Hematopoietic multipotent progenitor cell (in vitro differentiated cells): Measurements from ENCODE around the gene ABCD1. TPM values are rescaled to one million over a fixed set of nuclear protein-coding genes. Genes with fewer than 3 reads are reported as not detected.

Source experiments
- DNase-seq, 3 donors: peaks; one replicate each; pipeline ENCODE4 v3.0.0-alpha.2; 2011 to 2015; ENCODE audit warnings: low read depth in 2 of 3, low spot score in 2 of 3
- total RNA-seq: library from RNA; depleted of rRNA; stranded (reverse); fragments of >200 nt; gene quantifications from one replicate; pipeline ENCODE4 v1.2.3, GENCODE V29; 2012

The ABCD1 gene
- total RNA-seq, 1 donor = 17.2 TPM

- DNase-seq = no peak
Measured at GRCh38 chrX:153770601-153771414, 46.2 kb downstream of the ABCD1 start.

- no peak for DNase-seq
Measured at GRCh38 chrX:153771415-153772315, 47.0 kb downstream of the ABCD1 start.

DNA sequence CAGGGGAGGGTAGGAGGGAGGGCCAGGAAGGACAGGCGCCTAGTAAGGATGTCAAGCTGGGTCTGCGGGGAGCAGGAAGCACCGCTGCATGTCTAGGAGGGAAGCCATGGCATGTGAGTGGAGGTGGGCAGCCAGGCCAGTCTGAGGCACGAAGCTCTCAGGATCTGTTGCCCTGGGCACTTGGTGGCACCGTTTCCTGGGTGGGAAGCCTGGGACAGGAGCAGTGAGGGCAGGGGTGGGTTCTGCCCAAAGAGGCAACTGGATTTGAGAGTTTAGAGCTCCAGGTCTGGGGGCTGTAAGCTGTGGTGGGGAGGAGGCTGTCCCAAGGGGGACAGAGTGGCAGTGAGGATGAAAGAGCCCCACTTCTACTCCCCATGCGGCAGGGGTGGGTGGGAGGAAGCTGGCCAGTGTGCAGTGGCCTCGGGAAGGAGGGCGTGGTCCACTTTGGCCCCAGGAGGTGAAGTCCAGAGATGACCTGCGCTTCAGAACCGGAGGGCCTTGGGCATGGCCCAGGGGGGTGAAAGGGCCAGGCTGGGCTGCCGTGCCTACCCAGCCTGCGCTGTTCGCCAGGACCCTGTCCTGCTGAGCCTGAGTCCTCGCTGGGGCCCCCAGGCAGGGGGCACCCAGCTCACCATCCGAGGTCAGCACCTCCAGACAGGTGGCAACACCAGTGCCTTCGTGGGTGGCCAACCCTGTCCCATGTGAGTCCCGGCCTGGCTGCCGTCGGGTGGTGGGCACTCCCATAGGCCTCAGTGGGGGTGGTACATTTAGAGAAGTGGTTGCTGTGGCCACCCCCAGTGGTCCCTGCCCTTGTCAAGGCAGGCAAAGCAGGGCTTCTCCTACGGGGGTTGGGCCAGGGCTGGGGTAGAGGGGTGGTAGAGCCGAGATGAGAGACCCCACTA is 47.9 kb downstream of the ABCD1 start:
- no peak for DNase-seq

GRCh38 chrX:153773218-153773611 is 48.6 kb downstream of the ABCD1 start:
- DNase-seq = no peak

DNA sequence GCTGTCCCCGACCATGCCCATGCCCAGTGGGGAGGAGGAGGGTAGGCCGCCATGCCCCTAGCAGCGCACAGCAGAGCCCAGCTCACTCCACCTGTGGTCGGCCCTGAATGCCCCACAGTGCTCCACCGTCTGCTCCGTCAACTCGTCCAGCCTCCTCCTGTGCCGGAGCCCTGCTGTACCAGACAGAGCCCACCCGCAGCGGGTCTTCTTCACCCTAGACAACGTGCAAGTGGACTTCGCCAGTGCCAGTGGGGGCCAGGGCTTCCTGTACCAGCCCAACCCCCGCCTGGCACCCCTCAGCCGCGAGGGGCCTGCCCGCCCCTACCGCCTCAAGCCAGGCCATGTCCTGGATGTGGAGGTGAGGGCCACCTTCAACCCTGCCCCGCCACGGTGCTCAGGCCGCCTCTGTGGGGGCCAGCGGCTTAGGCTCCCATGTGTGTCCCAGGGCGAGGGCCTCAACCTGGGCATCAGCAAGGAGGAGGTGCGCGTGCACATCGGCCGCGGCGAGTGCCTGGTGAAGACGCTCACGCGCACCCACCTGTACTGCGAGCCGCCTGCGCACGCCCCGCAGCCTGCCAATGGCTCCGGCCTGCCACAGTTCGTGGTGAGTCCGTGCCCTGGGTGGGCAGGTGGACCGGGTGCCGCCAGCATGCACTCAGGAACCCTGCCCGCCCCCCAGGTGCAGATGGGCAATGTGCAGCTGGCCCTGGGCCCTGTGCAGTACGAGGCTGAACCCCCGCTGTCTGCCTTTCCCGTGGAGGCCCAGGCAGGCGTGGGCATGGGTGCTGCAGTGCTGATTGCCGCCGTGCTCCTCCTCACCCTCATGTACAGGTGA is 49.3 kb downstream of the ABCD1 start:
- no peak for DNase-seq

DNA sequence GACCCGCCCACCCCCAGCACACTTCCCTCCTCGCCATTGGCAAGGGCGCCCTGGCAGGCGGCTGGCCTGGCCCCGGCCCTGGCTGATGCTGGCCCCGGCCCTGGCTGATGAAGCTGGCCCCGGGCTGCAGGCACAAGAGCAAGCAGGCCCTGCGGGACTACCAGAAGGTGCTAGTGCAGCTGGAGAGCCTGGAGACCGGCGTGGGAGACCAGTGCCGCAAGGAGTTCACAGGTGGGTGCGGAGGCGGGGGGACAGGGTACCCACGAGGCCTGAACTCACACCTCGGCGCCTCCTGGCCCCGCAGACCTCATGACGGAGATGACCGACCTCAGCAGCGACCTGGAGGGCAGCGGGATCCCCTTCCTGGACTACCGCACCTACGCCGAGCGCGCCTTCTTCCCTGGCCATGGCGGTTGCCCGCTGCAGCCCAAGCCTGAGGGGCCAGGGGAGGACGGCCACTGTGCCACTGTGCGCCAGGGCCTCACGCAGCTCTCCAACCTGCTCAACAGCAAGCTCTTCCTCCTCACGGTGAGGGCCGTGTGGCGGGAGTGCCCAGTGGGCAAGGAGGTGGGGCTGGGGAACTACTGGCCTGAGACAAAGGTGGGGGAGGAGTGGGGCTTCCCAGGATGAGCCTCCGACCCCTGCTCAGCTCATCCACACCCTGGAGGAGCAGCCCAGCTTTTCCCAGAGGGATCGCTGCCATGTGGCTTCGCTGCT is 50.1 kb downstream of the ABCD1 start:
- DNase-seq = no peak

DNA sequence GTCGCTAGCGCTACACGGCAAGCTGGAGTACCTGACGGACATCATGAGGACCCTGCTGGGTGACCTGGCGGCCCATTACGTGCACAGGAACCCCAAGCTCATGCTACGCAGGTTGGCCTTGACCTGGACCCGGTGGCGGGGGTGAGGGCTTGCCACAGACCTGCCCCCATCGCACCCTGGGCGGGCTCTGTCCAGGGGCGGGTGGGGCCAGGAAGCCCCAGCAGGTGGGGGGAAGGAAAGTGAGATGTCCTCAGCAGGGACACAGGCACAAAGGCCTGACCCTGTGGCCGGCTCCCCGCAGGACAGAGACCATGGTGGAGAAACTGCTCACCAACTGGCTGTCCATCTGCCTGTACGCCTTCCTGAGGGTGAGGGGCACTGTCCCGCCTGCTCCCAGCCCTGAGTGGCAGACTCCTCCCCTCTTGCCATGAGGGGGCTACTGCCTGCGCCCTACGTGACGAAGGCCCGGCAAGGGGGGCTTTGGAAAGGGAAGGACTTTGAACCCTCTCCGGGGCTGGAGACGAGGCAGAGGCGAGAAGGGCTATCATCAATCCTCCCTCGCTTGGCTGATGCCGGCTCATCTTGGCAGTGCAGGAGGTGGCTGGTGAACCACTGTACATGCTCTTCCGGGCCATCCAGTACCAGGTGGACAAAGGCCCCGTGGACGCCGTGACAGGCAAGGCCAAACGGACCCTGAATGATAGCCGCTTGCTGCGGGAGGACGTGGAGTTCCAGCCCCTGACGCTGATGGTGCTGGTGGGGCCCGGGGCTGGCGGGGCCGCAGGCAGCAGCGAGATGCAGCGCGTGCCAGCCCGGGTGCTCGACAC is 50.9 kb downstream of the ABCD1 start:
- DNase-seq = no peak

DNA sequence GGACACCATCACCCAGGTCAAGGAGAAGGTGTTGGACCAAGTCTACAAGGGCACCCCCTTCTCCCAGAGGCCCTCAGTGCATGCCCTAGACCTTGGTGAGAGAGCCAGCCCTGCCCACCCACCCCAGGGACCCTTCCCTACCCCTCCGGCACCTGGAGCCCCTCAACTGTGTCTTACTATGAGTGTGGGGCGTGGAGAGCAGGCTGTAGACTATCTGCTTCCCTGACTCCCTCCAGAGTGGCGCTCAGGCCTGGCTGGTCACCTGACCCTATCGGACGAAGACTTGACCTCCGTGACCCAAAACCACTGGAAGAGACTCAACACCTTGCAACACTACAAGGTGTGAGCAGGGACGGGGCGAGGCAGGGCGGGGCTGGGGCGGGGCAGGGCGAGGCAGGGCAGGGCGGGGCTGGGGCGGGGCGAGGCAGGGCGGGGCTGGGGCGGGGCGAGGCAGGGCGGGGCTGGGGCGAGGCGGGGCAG is 51.5 kb downstream of the ABCD1 start:
- DNase-seq = no peak

DNA sequence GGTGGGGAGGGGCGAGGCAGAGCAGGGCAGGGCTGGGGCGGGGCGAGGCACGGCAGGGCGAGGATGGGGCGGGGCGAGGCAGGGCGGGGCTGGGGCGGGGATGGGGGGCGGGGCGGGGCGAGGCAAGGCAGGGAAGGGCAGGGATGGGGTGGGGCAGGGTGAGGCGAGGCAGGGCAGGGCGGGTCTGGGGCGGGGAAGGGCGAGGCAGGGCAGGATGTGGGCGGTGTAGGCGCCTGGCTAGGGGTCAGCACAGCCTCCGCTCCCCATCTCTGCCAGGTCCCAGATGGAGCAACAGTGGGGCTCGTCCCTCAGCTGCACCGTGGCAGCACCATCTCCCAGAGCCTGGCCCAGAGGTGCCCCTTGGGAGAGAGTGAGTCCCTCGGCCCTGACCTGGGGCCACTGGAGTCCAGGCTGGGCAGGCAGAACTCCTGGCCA is 52.0 kb downstream of the ABCD1 start:
- DNase-seq = no peak

GRCh38 chrX:153777261-153778090 is 52.8 kb downstream of the ABCD1 start:
- no peak for DNase-seq

DNA sequence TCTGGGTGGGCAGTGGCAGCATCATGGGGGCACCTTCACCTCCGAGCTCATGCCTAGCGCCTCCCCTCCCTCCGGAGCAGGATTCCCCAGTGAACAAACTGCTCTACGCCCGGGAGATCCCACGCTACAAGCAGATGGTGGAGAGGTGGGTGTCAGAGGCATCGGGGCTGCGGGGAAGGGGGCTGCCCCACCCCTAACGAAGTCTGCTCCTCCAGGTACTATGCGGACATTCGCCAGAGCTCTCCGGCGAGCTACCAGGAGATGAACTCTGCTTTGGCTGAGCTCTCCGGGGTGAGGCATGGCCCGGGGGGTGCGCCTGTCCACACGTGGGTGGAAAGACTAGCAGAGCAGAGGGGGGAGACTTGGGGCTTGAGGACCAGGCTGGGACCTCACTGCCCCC is 53.5 kb downstream of the ABCD1 start:
- no peak for DNase-seq

GRCh38 chrX:153778684-153779101 is 54.0 kb downstream of the ABCD1 start:
- DNase-seq = no peak

GRCh38 chrX:153779891-153780677 is 55.4 kb downstream of the ABCD1 start:
- DNase-seq = peak in 1 of 3 donors; percentile 22

DNA sequence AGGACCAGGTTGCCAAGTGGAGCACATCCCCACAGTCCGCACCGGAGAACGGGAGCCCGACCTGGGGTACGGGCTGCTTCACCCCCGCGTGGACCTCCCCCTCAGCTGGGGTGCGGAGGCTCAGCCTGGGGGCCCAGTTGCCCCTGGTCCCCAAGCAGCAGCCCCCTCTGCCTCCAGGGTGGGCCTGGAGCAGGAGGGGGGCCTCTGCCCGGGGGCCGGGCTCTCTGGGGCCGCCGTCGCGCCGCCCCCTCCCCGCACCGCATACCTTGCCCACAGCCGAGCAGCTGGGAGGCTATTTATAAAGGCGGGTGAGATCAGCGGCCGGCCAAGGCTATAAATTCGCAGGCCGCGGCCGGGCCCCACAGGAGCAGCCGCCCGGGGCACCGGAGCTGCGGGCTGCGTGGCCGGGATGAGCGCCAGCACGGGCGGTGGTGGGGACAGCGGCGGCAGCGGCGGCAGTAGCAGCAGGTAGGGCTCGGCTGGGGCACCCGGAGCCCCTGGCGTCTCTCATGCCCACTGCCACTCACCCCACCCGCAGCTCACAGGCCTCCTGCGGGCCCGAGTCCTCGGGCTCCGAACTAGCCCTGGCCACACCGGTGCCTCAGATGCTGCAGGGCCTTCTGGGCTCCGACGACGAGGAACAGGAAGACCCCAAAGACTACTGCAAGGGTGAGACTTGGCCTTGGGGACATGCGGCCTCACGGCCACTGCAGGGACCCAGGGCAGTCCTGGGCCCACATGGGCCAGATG is 56.2 kb downstream of the ABCD1 start, which contains the start of gene SRPK3:
Gene SRPK3 (plus strand): TSS at position 364 of the 750 bp plus-strand sequence. CDS start 46 bp downstream, at position 410.
- DNase-seq = no peak

DNA sequence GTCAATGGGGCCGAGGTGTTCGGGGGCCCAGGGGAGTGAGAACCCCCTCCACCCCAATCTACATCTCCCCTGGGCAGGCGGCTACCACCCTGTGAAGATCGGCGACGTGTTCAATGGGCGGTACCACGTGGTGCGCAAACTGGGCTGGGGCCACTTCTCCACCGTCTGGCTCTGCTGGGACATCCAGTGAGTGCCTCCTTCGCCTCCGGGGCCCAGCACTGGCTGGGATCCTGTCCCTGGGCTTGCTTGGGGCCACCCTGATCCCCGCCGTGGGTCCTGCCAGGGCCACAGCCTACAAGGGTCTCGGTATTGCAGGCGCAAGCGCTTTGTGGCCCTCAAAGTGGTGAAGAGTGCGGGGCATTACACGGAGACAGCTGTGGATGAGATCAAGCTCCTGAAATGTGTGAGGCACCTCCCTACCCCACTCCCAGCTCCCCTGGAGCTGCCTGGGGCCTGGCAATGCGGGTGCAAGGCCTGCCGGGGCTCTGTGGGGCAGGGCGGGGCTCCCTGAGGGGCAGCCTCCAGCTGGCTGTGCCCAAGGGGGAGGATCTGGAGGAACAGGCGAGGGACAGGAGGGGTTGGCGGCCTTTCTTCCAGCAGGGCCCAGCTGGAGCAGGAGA is 56.9 kb downstream of the ABCD1 start:
- DNase-seq = no peak
